H54 (cell line): Measurements from ENCODE around the gene MAP3K15.

ENCODE experiments used
- DNase-seq: peaks from one replicate; pipeline ENCODE4 v3.0.0; 2011; ENCODE audit warnings: low spot score, mixed read lengths; ENCODE audit not compliant: insufficient read length
- FAIRE-seq: peaks from 3 replicates; lab custom pipeline; 2011; peaks lifted over from hg19 to GRCh38; lab: Jason Lieb, UNC
- POLR2A ChIP-seq: IDR thresholded peaks from 2 replicates; pipeline ENCODE4 v1.6.1; 2011; ENCODE audit warnings: low read depth, mild to moderate bottlenecking, low read length

MAP3K15 gene

DNA sequence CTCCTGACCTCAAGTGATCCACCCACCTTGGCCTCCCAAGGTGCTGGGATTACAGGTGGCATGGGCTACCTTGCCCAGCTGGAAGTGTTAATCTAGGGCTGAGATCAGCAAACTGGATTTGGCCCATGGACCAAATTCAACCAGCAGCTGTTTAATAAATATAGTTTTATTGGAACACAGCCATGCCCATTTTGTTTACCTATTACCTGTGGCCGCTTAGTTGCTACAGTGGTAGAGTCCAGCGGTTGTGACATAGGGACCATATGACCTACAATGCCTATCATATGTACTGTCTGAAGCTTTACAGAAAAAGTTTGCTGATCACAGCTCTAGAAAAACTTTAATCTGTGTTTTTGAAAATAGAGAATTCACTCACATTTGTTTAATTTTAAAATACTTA, 188.7 kb downstream of the MAP3K15 start:
- DNase-seq (no peak), FAIRE-seq (no peak)
- TF ChIP-seq POLR2A, result no peak
